Esophagus muscularis mucosa (tissue), 4 donors: Measurements from ENCODE around the gene VAPB. TPM values are rescaled to one million over a fixed set of nuclear protein-coding genes. Genes with fewer than 3 reads are reported as not detected.
A peak's percentile ranks its signal among the peaks of the same experiment; 100 is the strongest.

Source experiments
- DNase-seq: peaks from one replicate; pipeline ENCODE4 v3.0.0-alpha.2; 2017; ENCODE audit errors: extremely low spot score
- H3K27ac ChIP-seq, 4 donors: fragments of 200-600 bp; sonication (generic); replicated peaks in 1 of 4; 1 replicate in 3 of 4; 2 replicates in 1 of 4; pipeline ENCODE4 v1.5.1; 2016 to 2019; ENCODE audit warnings: mild to moderate bottlenecking in 1 of 4
- H3K27me3 ChIP-seq, 4 donors: fragments of 200-600 bp; sonication (generic); one replicate each; pipeline versions ENCODE4 v1.5.1 to v1.6.0; 2016 to 2019
- H3K36me3 ChIP-seq, 4 donors: fragments of 200-600 bp; sonication (generic); one replicate each; pipeline ENCODE4 v1.5.1; 2016 to 2019
- H3K4me1 ChIP-seq, 4 donors: fragments of 200-600 bp; sonication (generic); one replicate each; pipeline ENCODE4 v1.5.1; 2016 to 2019
- H3K4me3 ChIP-seq, 4 donors: fragments of 200-600 bp; sonication (generic); 1 replicate in 2 of 4; 2 replicates in 2 of 4; pipeline ENCODE4 v1.5.1; 2016 to 2019; ENCODE audit warnings: mild to moderate bottlenecking in 4 of 4, moderate library complexity in 1 of 4
- H3K9me3 ChIP-seq, 4 donors: fragments of 200-600 bp; sonication (generic); 1 replicate in 3 of 4; 2 replicates in 1 of 4; pipeline ENCODE4 v1.5.1; 2016 to 2019
- CTCF ChIP-seq, 3 experiments: fragments of 200-600 bp in 2 of 3; fragments of 450-650 bp in 1 of 3; sonication (generic) in 2 of 3; IDR thresholded peaks; one replicate each; pipeline ENCODE4 v1.5.1; 2017 to 2019; ENCODE audit warnings: antibody characterized with exemption in 3 of 3, mild to moderate bottlenecking in 2 of 3, moderate library complexity in 1 of 3
- EP300 ChIP-seq: sonication (generic); formaldehyde crosslinking; IDR thresholded peaks from one replicate; pipeline ENCODE4 v1.6.1; 2017; ENCODE audit warnings: antibody characterized with exemption
- POLR2A ChIP-seq: fragments of 450-650 bp; IDR thresholded peaks from one replicate; pipeline ENCODE4 v1.6.1; 2017; ENCODE audit warnings: antibody characterized with exemption, moderate library complexity, mild to moderate bottlenecking, low read depth
- POLR2AphosphoS5 ChIP-seq, 2 donors: sonication (generic); formaldehyde crosslinking; IDR thresholded peaks; one replicate each; pipeline ENCODE4 v1.6.1; 2017; ENCODE audit warnings: antibody characterized with exemption in 2 of 2
- WGBS: methylation state at CpG from one replicate; pipeline ENCODE4 v1.1.5; 2018; 5-methylcytosine and 5-hydroxymethylcytosine counted together
- intact Hi-C: fragments of 100-400 bp; cut with DNase I; formaldehyde crosslinking; loops from one replicate; pipeline ENCODE4 v1.15.1; 2023
- total RNA-seq, 4 donors: library from RNA; depleted of rRNA; stranded (reverse); fragments of >200 nt; gene quantifications; one replicate each; pipeline versions ENCODE4 v1.1.0 to v1.2.1, GENCODE V29; 2016

Gene VAPB
- total RNA-seq, 4 donors from 2014 or later = 24.9 to 39.0 (median 28.3) TPM

- H3K4me3 ChIP-seq = no peak overlapping the region
- intact Hi-C loops = no loop called here
- no peaks in the 10 kb centered on the region for H3K27me3 ChIP-seq
- TF ChIP-seq POLR2AphosphoS5 (IDR thresholded peaks at IDR 0.05) = no peak
- TF ChIP-seq EP300 = no peak
- TF ChIP-seq CTCF (IDR thresholded peaks at IDR 0.05) = no peak
- no peak for TF ChIP-seq POLR2A
- peaks cover 6 to 49% (median 31%) of the 10 kb centered on the region in 4 donors for H3K36me3 ChIP-seq
- no peaks in the 10 kb centered on the region for H3K9me3 ChIP-seq
- no peak overlapping the region for H3K27ac ChIP-seq
- H3K4me1 ChIP-seq = peaks cover 0 to 14% (median 6%) of the 10 kb centered on the region in 4 donors
- no peak for DNase-seq
- WGBS = 89% methylated on average over 4 of the region's 4 CpGs
Observed at GRCh38 chr20:58344741-58345140, 44.3 kb upstream of the VAPB start.

GRCh38 chr20:58349570-58349969 lies 39.5 kb upstream of the VAPB start:
- H3K4me1 ChIP-seq = no peaks in the 10 kb centered on the region
- 91% methylated on average over 3 of the region's 3 CpGs for WGBS
- no peak for DNase-seq
- no peak overlapping the region for H3K27ac ChIP-seq
- peaks cover 11 to 53% (median 31%) of the 10 kb centered on the region in 4 donors for H3K36me3 ChIP-seq
- TF ChIP-seq CTCF (IDR thresholded peaks at IDR 0.05) (no peak), POLR2AphosphoS5 (IDR thresholded peaks at IDR 0.05) (no peak), EP300 (no peak), POLR2A (no peak)
- intact Hi-C loops = no loop called here
- H3K27me3 ChIP-seq = no peaks in the 10 kb centered on the region
- no peak overlapping the region for H3K4me3 ChIP-seq
- no peaks in the 10 kb centered on the region for H3K9me3 ChIP-seq

GRCh38 chr20:58352468-58352867 lies 36.6 kb upstream of the VAPB start:
- H3K4me3 ChIP-seq = no peak overlapping the region

GRCh38 chr20:58359441-58359840 lies 29.6 kb upstream of the VAPB start:
- peaks cover 8 to 18% (median 13%) of the 10 kb centered on the region in 4 donors for H3K4me1 ChIP-seq
- intact Hi-C loops = no loop called here
- peaks cover 8 to 64% (median 42%) of the 10 kb centered on the region in 4 donors for H3K36me3 ChIP-seq
- TF ChIP-seq POLR2AphosphoS5 (IDR thresholded peaks at IDR 0.05) = no peak
- H3K27me3 ChIP-seq = no peaks in the 10 kb centered on the region
- 80% methylated on average over 8 of the region's 8 CpGs for WGBS
- no peaks in the 10 kb centered on the region for H3K9me3 ChIP-seq
- no peak overlapping the region for H3K27ac ChIP-seq
- no peak for DNase-seq
- H3K4me3 ChIP-seq = no peak overlapping the region

More at GRCh38 chr20:58352468-58352867, 36.6 kb upstream of the VAPB start:
- DNase-seq = no peak
- H3K27me3 ChIP-seq = no peaks in the 10 kb centered on the region
- 77% methylated on average over 2 of the region's 2 CpGs for WGBS
- no peaks in the 10 kb centered on the region for H3K9me3 ChIP-seq
- TF ChIP-seq EP300 (no peak), CTCF (IDR thresholded peaks at IDR 0.05) (no peak)
- no peak overlapping the region for H3K27ac ChIP-seq
- H3K36me3 ChIP-seq = peaks cover 11 to 59% (median 34%) of the 10 kb centered on the region in 4 donors
- H3K4me1 ChIP-seq = no peaks in the 10 kb centered on the region
- intact Hi-C loops = no loop called here

- H3K4me3 ChIP-seq = no peak overlapping the region
- H3K36me3 ChIP-seq = peaks cover 0 to 58% (median 29%) of the 10 kb centered on the region in 4 donors
- no peaks in the 10 kb centered on the region for H3K27me3 ChIP-seq
- peak overlapping the region in 3 of 4 donors; percentile 1 to 14 (median 13) for H3K27ac ChIP-seq
- TF ChIP-seq CTCF (IDR thresholded peaks at IDR 0.05) (no peak), POLR2AphosphoS5 (IDR thresholded peaks at IDR 0.05) (no peak), EP300 (no peak), POLR2A (no peak)
- intact Hi-C loops = no loop called here
- peaks cover 8 to 19% (median 15%) of the 10 kb centered on the region in 4 donors for H3K4me1 ChIP-seq
- H3K9me3 ChIP-seq = no peaks in the 10 kb centered on the region
- no peak for DNase-seq
Observed at GRCh38 chr20:58360936-58361335, 28.1 kb upstream of the VAPB start.
